Suppressor macrophage treated with lipopolysaccharide for 4 hours (primary cell): ENCODE measurements around the gene ATP5IF1.

Source experiments
- DNase-seq: peaks from one replicate; pipeline ENCODE4 v3.0.0-alpha.2; 2020

Gene ATP5IF1

GRCh38 chr1:28267633-28268032, 31.7 kb downstream of the ATP5IF1 start:
- DNase-seq = no peak

GRCh38 chr1:28269529-28269928, 33.6 kb downstream of the ATP5IF1 start:
- DNase-seq = no peak

DNA sequence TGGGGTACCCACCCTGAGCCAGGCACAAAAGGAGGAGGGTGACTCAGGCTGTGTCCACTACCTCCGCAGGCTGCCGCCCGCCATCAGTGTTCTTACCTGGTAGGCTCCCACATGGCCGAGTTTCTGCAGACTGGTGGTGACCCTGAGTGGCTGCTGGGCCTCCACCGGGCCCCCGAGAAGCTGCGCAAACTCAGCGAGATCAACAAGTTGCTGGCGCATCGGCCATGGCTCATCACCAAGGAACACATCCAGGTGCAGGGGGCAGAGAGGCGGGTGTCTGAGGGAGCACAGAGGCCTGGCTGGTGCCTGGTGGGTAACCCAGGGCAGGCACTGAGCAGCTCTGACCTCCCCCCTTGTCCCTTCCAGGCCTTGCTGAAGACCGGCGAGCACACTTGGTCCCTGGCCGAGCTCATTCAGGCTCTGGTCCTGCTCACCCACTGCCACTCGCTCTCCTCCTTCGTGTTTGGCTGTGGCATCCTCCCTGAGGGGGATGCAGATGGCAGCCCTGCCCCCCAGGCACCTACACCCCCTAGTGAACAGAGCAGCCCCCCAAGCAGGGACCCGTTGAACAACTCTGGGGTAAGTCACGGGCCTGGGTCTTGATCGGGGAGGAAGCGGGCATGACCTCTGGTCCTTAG, 36.4 kb downstream of the ATP5IF1 start:
- no peak for DNase-seq

- DNase-seq = no peak
These were observed 37.4 kb downstream of the ATP5IF1 start for GRCh38 chr1:28273216-28273860.

- DNase-seq = no peak
These were observed 42.8 kb downstream of the ATP5IF1 start for GRCh38 chr1:28278763-28279162.

- no peak for DNase-seq
These were observed 43.8 kb downstream of the ATP5IF1 start for GRCh38 chr1:28279721-28280120.

DNA sequence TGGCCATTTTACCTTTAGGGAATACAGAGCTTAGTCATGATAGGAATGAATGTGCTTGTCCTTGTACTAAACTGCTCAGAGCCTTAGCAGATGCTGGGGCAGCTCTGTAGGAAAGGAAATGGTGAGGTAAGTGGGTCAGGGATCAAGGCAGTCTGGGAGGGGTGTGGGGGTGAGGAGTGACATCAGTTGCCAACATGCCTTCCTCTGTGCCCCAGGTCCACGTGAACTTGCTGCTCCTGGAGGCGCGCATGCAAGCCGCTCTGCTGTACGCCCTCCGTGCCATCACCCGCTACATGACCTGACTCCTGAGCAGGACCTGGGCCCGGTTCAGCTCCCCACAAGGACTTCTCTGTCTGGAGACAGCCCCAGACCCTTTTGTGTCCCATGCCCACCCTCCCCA, 44.6 kb downstream of the ATP5IF1 start:
- no peak for DNase-seq

DNA sequence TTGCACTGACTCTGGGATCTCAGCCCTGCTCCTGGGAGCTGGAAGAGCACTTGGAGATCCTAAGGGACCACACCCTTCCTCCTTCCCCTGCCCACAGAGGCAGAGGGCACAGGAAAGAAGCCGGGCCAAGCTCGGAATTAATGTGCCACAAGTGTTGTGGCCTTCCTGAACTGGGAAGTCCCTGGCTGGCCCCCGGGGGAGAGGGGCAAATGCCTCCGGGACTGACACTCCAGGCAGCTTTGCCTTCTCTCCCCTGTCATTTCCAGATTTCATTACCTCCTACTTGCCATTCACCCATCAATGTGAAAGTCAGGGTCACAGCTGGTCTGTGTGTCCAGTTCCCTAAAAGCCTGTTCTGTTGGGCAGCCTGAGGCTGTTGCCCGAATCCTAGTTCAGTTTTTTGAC, 45.1 kb downstream of the ATP5IF1 start:
- DNase-seq = peak; percentile 48

DNA sequence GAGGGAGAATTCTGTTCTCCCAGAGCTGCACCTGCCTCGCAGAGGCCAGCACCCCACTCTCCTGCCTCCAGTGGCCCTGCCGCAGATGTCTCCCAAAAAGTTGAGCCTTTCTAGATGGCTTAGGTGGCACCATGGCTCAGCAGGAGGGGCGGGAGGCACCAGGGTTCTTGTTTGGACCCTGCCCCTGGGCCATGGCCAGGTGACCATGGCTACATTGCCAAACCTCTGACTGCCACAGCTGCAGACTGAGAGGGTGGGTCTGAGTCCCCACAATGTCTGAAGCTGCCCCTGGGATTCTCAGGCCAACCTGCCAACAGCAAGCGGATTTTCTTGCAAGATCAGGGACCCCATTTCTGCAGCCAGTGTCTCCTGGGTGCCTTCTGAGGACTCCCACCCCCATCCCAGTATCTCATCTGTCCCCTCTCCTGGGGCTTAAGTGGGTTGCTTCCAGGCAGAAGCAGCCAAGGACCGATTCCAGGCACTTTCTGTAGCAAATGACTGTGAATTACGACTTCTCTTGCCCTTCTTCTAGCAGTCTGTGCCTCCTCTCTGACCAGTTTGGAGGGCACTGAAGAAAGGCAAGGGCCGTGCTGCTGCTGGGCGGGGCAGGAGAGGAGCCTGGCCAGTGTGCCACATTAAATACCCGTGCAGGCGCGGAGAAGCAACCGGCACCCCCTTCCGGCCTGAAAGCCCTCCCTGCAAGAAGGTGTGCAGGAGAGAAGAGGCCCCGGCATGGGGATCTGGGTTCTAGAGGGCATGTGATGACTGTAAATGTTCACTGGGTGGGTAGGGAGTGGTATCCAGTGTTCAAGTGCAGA, 45.9 kb downstream of the ATP5IF1 start:
- no peak for DNase-seq

GRCh38 chr1:28282426-28283407, 46.8 kb downstream of the ATP5IF1 start:
- peak; percentile 60 for DNase-seq

- no peak for DNase-seq
These were observed 50.2 kb downstream of the ATP5IF1 start for GRCh38 chr1:28286111-28286510.
